ENCODE results near the gene PITHD1. TPM values are rescaled to one million over a fixed set of nuclear protein-coding genes. Genes with fewer than 3 reads are reported as not detected.

PITHD1 gene
- total and polyA plus RNA-seq, 10 of the 15 experiments (the other 5 are each of a cell fraction or from before 2014, with no cell fraction given): 23.7 to 82.2 (median 67.0) TPM

DNA sequence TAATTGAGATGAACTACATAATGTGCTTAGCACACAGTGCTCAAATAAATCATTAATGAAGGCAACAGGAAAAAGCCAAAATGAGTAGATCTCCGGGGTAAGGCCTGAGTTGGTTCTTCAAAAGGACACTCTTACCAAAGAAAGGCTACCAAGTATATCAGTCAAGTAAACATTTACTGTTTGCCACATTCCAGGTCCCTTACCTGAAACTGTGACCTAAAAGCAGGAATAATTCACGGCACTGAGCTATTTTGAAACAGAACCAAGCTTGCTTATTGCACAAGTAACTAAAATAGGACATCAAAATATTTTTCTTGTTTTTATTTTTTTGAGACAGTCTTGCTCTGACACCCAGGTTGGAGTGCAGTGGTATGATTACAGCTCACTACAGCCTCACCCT lies 2.0 kb upstream of the PITHD1 start:
- intact Hi-C loops (cut with micrococcal nuclease; ENCODE audit: unreplicated experiment) (loop anchor here (10.0 kb wide), 1 partner anchor 249 kb away; no protein-coding TSS in a partner anchor), in situ Hi-C loops (cut with MboI) (loop anchor here (25.0 kb wide), 1 partner anchor 1461 kb away; the partner anchor contains the start of genes RSRP1 and SYF2)
- H3K4me1 ChIP-seq (ENCODE audit: control insufficient read depth, insufficient read depth, low read length): peaks cover 16% of the 10 kb centered on the region
- H3K27me3 ChIP-seq (replicated peaks in 1 of 2; ENCODE audit: control insufficient read depth in 2 of 2, insufficient read depth in 2 of 2, low read length in 1 of 2): no peaks in the 10 kb centered on the region
- ChIA-PET CTCF (interaction anchor here (0.6 to 9.3 kb wide), 7 partner anchors 12 to 888 kb away, joined by 3 to 87 read pairs (median 4); partner anchors contain the start of gene CNR2), POLR2A (interaction anchor here (0.9 to 1.6 kb wide), 3 partner anchors 14 to 134 kb away, joined by 3 to 7 read pairs (median 3); no protein-coding TSS in a partner anchor), RAD21 (ENCODE audit: unreplicated experiment) (interaction anchor here (0.9 to 3.8 kb wide), 6 partner anchors 15 to 140 kb away, joined by 4 to 27 read pairs (median 6); no protein-coding TSS in a partner anchor), SMC1A (ENCODE audit: uncharacterized antibody, unreplicated experiment) (interaction anchor here (0.9 to 3.5 kb wide), 7 partner anchors 25 to 275 kb away, joined by 3 to 19 read pairs (median 4); partner anchors contain the start of gene GALE)
- TF ChIP-seq TCF12 (IDR thresholded peaks at IDR 0.05; ENCODE audit: low read depth, low read length) (no peak), BCL11A (IDR thresholded peaks at IDR 0.05; ENCODE audit: low read depth, low read length) (no peak), KLF5 (IDR thresholded peaks at IDR 0.05; ENCODE audit: partially characterized antibody) (no peak), FOXM1 (IDR thresholded peaks at IDR 0.05; ENCODE audit: low read depth, low read length) (no peak), ATF7 (IDR thresholded peaks at IDR 0.05; ENCODE audit: low read depth) (no peak), IKZF1 (conservative IDR thresholded peaks at IDR 0.05) (no peak)
- BruUV-seq (replicated peaks): no TSS peak
- H3K4me2 ChIP-seq (ENCODE audit: control insufficient read depth, insufficient read depth): peak overlapping the region; percentile 98; the same call in 1 of the 2 replicates
- peaks cover 36% of the 10 kb centered on the region for H3K79me2 ChIP-seq (ENCODE audit: control insufficient read depth, insufficient read depth, low read length)
- WGBS (ENCODE audit: insufficient coverage, insufficient replicate concordance, low lambda C conversion rate, missing lambda C conversion rate): 51% methylated on average over 2 of the region's 2 CpGs
- no peak overlapping the region for H2AFZ ChIP-seq (ENCODE audit: control insufficient read depth, low read depth, low read length)
- H4K20me1 ChIP-seq (ENCODE audit: control insufficient read depth, insufficient read depth): no peaks in the 10 kb centered on the region
- ATAC-seq: no peak
- H3K9ac ChIP-seq (ENCODE audit: control insufficient read depth, insufficient read depth, low read length): no peak overlapping the region
- no peaks in the 10 kb centered on the region for H3K9me3 ChIP-seq (replicated peaks; ENCODE audit: control insufficient read depth, insufficient read depth, low read length)
- H3K36me3 ChIP-seq (ENCODE audit: control insufficient read depth in 2 of 2, insufficient read depth in 2 of 2, low read length in 1 of 2): no peaks in the 10 kb centered on the region; a peak in 1 of 4 replicates
- no peak for DNase-seq (ENCODE audit: low read depth, low spot score)
- FAIRE-seq: no peak
- H3K27ac ChIP-seq (ENCODE audit: control insufficient read depth, insufficient read depth): no peak overlapping the region
- no peak overlapping the region for H3K4me3 ChIP-seq

Measured in GM12878 (cell line).